Measurements from ENCODE around the gene LRBA. TPM values are rescaled to one million over a fixed set of nuclear protein-coding genes. Genes with fewer than 3 reads are reported as not detected.

LRBA gene
- total and polyA plus RNA-seq, 12 donors, result 6.2 to 31.2 (median 23.9) TPM

GRCh38 chr4:150258569-150258968 is 756.5 kb downstream of the LRBA start:
- peaks cover 0 to 17% (median 0%) of the 10 kb centered on the region in 9 donors for H3K4me1 ChIP-seq
- no peaks in the 10 kb centered on the region for H3K27me3 ChIP-seq
- no peaks in the 10 kb centered on the region for H3K9me3 ChIP-seq
- H3K4me3 ChIP-seq, result no peak overlapping the region
- H3K27ac ChIP-seq, result no peak overlapping the region
- intact Hi-C loops (cut with DNase I), result no loop called here
- no peak for TF ChIP-seq CTCF (IDR thresholded peaks at IDR 0.05)
- 89 to 93% methylated on average over 6 of the region's 6 CpGs for WGBS, 2 donors
- peaks cover 0 to 55% (median 6%) of the 10 kb centered on the region in 9 donors for H3K36me3 ChIP-seq
- ATAC-seq, result no peak
- no peak for DNase-seq

- no peak overlapping the region for H3K4me3 ChIP-seq
- TF ChIP-seq CTCF (IDR thresholded peaks at IDR 0.05), result no peak
- WGBS, 2 donors, result 90 to 93% methylated on average over 25 of the region's 25 CpGs
- H3K9me3 ChIP-seq, result no peaks in the 10 kb centered on the region
- H3K4me1 ChIP-seq, result peaks cover 0 to 17% (median 0%) of the 10 kb centered on the region in 9 donors
- DNase-seq, result no peak
- peaks cover 0 to 63% (median 7%) of the 10 kb centered on the region in 9 donors for H3K36me3 ChIP-seq
- no peak overlapping the region for H3K27ac ChIP-seq
- H3K27me3 ChIP-seq, result no peaks in the 10 kb centered on the region
- ATAC-seq, result no peak
- intact Hi-C loops (cut with DNase I), result no loop called here
Measured at GRCh38 chr4:150256841-150257730, 758.0 kb downstream of the LRBA start.

GRCh38 chr4:150256225-150256620 is 758.9 kb downstream of the LRBA start:
- H3K36me3 ChIP-seq, result peaks cover 0 to 63% (median 7%) of the 10 kb centered on the region in 9 donors
- ATAC-seq (peak; percentile 2 to 57 (median 34)), DNase-seq (peak in 1 of 2 donors; percentile 36)
- H3K4me3 ChIP-seq, result no peak overlapping the region
- no peak for TF ChIP-seq CTCF (IDR thresholded peaks at IDR 0.05)
- WGBS, 2 donors, result 83 to 84% methylated on average over 23 of the region's 23 CpGs
- intact Hi-C loops (cut with DNase I), result no loop called here
- no peaks in the 10 kb centered on the region for H3K27me3 ChIP-seq
- peak overlapping the region in 5 of 10 donors; percentile 6 to 55 (median 31) for H3K27ac ChIP-seq
- H3K4me1 ChIP-seq, result peaks cover 0 to 21% (median 0%) of the 10 kb centered on the region in 9 donors
- H3K9me3 ChIP-seq, result no peaks in the 10 kb centered on the region

- Histone ChIP-seq H3K27ac (peak overlapping the region in 5 of 10 donors; percentile 6 to 55 (median 31)), H3K4me3 (no peak overlapping the region), H3K27me3 (no peaks in the 10 kb centered on the region), H3K9me3 (no peaks in the 10 kb centered on the region), H3K36me3 (peaks cover 0 to 60% (median 7%) of the 10 kb centered on the region in 9 donors), H3K4me1 (peaks cover 0 to 21% (median 0%) of the 10 kb centered on the region in 9 donors)
- 75 to 77% methylated on average over 16 of the region's 16 CpGs for WGBS, 2 donors
- ATAC-seq (peak in 7 of 8 donors; percentile 8 to 54 (median 18)), DNase-seq (no peak)
- TF ChIP-seq CTCF (IDR thresholded peaks at IDR 0.05), result no peak
- intact Hi-C loops (cut with DNase I), result no loop called here
Measured at GRCh38 chr4:150255610-150256224, 759.4 kb downstream of the LRBA start.
